Stimulated activated CD8-positive, alpha-beta memory T cell treated with anti-CD3 and anti-CD28 coated beads, Interleukin-7, amount 100 ng/mL, for 4 hours (primary cell): ENCODE results near the gene THSD4.
"Not testable (repeated sequence)": the region's sequence is repeated elsewhere in the genome, so short reads cannot be mapped to it uniquely, and the experiment has no call there.

Experiments used
- DNase-seq, 2 donors: peaks; one replicate each; pipeline ENCODE4 v3.0.0-alpha.2; 2020; ENCODE audit warnings: low read depth in 2 of 2

THSD4 gene

GRCh38 chr15:71657141-71657540 is 541.9 kb downstream of the THSD4 start:
- no peak for DNase-seq

- no peak for DNase-seq
Measured at GRCh38 chr15:71658036-71658435, 542.8 kb downstream of the THSD4 start.

GRCh38 chr15:71658827-71659729 is 543.8 kb downstream of the THSD4 start:
- no peak for DNase-seq

- no peak for DNase-seq
Measured at GRCh38 chr15:71659730-71660067, 544.4 kb downstream of the THSD4 start.

GRCh38 chr15:71660501-71660900 is 545.2 kb downstream of the THSD4 start:
- DNase-seq: no peak

GRCh38 chr15:71662306-71662705 is 547.0 kb downstream of the THSD4 start:
- DNase-seq: no peak

- DNase-seq: no peak
Measured at GRCh38 chr15:71664622-71665021, 549.4 kb downstream of the THSD4 start.

GRCh38 chr15:71666763-71667620 is 551.7 kb downstream of the THSD4 start:
- DNase-seq: no peak

- no peak for DNase-seq
Measured at GRCh38 chr15:71669688-71670087, 554.4 kb downstream of the THSD4 start.

- not testable (repeated sequence) for DNase-seq
Measured at GRCh38 chr15:71670222-71670621, 555.0 kb downstream of the THSD4 start.

GRCh38 chr15:71674354-71674753 is 559.1 kb downstream of the THSD4 start:
- DNase-seq: no peak

- DNase-seq: no peak
Measured at GRCh38 chr15:71677352-71677751, 562.1 kb downstream of the THSD4 start.

GRCh38 chr15:71677766-71678165 is 562.5 kb downstream of the THSD4 start:
- no peak for DNase-seq

- no peak for DNase-seq
Measured at GRCh38 chr15:71678191-71678590, 562.9 kb downstream of the THSD4 start.

GRCh38 chr15:71678605-71679004 is 563.3 kb downstream of the THSD4 start:
- no peak for DNase-seq

- no peak for DNase-seq
Measured at GRCh38 chr15:71679223-71679792, 564.0 kb downstream of the THSD4 start.

- no peak for DNase-seq
Measured at GRCh38 chr15:71679793-71680353, 564.6 kb downstream of the THSD4 start.

GRCh38 chr15:71682001-71682400 is 566.7 kb downstream of the THSD4 start:
- no peak for DNase-seq

GRCh38 chr15:71683411-71684274 is 568.4 kb downstream of the THSD4 start:
- DNase-seq: no peak

- DNase-seq: no peak
Measured at GRCh38 chr15:71685420-71685993, 570.2 kb downstream of the THSD4 start.
